ENCODE results near the gene ARHGAP1.

Gene ARHGAP1

DNA sequence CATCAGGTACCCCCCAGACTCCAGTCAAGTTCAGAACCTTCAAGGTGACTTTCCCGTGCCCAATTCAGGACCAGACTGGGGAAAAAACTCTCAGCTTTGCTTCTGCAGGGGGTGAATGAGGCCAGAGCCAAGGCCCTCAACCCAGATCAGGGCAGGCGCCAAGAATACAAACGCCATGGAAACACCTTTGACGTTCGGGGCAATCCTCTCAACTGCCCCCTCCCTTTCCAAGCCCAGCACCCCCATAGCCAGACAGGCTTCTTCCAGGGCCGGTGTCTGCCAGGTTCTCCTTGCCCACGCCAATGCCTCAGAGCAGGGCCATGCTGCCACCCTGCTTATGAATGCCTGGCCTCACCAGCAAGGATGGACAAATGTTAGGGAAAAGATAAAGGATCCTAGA, 5.8 kb downstream of the ARHGAP1 start:
- no peak for DNase-seq (ENCODE audit: low read depth in 2 of 3, low spot score in 1 of 3)

DNA sequence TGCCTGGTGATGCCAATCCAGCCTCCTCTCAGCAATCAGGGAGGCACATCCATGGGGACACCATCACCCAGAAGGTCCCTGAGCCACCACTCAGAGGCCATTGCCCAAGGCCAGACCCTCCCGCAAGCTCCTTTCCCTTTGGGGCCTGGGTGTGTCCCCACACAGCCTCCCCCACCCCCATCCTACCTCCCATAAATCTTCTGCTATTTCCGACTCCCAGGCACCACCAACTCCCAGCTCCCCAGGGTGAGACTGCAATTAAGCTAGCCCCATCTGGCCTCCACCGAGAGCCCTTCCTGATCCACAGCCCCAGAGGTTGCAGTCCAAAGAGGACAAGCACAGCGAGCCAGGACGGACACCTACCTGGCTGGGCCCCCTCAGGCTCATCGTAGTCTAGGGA, 6.3 kb downstream of the ARHGAP1 start:
- DNase-seq (ENCODE audit: low read depth in 2 of 3, low spot score in 1 of 3), result no peak

DNA sequence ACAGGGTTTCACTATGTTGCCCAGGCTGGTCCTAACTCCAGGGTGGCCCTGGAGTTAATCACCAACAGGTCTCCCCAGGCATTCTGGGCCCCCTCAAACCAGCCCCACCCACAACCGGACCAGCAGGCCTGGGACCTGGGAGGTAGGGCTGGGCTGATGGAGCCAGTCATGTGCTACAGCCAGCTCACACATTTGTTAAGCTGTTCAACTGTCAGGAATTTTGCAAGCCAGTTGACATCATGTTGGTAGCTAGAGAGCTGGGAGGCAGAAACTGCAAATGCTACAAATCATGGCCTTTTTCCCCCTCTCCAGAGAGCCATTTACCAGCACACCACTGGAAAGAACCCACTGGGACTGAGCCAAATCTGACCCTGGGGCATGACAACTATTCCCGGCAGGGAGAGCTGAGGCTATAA, 6.8 kb downstream of the ARHGAP1 start:
- no peak for DNase-seq (ENCODE audit: low read depth in 2 of 3, low spot score in 1 of 3)

DNA sequence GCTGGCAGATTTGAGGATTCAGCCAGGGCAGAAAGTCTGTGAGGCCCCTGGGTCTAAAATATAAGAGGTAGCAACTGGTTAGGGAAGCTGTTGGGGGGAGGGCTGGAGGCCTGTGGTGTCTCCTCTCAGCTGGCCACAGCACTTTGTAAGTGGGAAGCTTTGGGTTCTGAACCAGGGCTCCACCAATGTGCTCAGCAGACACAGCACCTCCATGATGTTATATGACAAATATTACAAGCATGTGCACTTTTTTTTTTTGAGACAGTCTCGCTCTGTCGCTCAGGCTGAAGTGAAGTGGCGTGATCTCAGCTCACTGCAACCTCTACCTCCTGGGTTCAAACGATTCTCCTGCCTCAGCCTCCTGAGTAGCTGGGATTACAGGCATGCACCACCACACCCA, 8.0 kb downstream of the ARHGAP1 start:
- DNase-seq (ENCODE audit: low read depth in 2 of 3, low spot score in 1 of 3), result no peak

DNA sequence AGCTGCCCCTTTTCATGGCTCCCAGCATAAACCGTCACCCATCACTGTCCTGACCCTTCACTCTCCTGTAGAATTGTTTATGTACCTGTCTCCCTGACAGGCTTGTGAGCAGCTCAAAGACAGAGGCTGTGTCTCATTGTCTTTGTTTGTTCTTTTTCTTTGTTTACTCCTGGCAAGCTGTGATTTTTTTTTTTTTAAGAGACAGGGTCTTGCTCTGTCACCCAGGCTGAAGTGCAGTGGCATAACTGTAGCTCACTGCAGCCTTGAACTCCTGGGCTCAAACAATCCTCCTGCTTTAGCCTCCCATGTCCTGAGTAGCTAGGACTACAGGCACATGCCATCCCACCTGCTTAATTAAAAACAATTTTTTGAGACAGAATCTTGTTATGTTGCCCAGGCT, 9.7 kb downstream of the ARHGAP1 start:
- DNase-seq (ENCODE audit: low read depth in 2 of 3, low spot score in 1 of 3), result no peak

DNA sequence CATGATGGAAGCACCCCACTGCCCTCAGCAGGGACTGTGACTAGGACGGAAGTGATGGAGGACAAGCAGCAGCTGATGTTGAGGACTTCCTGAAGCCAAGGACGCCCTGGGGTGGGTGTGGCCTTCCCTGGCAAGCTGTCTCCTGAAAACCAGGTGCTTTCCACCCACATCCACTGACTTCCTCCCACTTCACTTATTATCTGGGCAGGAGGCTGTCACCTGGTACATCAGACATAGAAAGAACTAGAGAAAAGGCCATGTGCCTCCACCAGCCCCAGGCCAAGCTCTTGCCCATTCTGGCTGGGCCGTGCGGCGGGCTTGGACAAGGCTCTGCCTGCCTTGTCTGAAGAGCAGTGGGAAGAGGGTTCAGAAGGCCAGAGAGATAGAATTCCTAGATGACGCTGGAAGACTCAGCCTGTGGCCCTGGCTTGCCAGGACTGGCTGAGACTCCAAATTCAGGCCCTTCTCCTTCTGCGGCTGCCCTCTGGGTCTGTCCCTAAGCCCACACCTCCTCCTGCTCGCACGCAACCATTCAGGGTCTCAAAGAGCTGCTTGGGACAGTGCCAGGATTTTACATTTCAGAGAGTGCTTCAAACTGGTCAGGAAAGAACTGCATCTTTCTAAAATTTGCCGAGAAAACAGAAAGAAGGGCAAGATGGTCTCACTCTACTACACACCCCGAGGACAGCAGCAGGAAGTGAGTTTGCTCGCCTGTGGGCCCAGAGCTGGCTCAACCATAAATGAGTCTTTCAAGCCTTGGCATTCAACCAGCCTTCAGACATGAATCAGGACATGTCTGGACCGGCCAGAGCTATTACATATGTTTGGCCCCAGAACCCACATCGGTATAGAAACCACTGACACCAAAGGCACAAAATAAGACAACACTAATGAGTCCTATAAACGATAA, 13.3 kb downstream of the ARHGAP1 start:
- no peak for DNase-seq (ENCODE audit: low read depth in 2 of 3, low spot score in 1 of 3)

DNA sequence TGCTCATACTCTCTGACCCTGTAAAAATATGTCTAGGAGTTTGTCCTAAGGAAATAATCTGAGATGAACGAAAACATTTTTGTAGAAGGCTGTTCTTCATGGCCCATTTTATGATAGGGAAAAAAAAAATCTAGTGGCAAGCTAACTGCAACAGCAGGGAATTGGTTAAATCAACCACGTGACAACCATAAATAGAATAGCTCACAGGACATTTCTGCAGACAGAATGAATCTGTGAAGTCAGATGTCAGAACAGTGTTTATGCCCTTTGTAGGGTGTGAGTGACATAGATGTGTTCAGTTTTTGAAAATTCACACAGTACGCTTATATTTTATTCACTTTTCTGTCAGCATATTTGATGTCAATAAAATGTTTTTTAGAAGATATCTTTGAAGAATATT, 16.1 kb downstream of the ARHGAP1 start:
- DNase-seq (ENCODE audit: low read depth in 2 of 3, low spot score in 1 of 3), result no peak

DNA sequence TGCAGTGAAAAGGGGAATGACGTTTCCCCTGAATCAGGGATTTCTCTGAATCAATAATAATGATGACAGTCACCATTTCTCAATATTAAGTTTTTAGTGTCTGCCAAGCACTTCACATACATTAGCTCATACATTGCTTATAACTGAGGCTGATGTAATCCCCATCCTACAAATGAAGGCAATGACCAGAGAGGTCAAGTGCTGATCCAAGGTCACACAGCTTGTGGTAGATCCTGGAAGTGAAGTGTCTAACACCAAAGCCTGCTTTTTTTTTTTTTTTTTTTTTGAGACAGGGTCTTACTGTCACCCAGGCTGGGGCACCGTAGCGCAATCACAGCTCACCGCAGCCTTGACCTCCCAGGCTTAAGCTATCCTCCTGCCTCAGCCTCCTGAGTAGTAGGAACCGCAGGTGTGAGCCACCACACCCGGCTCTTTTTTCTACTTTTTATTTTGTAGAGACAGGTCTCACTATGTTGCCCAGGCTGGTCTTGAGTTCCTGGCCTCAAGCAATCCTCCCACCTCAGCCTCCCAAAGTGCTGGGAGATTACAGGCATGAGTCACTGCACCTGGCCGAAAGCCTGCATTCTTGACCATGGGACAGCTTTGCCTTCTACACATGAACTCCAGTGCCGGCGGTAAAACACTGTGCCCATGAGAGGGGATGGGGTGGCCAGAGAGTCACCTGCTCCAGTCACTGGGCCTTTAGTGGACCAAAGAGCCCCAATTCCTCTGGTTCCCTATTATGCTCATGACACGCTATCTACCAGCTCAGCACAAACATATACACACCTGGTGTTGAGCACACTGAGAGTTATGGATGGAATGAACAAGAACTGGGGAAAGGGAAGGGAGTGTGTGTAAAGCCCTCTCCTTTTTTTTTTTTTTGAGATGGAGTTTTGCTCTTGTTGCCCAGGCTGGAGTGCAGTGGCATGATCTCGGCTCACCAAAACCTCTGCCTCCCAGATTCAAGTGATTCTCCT, 17.4 kb downstream of the ARHGAP1 start:
- DNase-seq (ENCODE audit: low read depth in 2 of 3, low spot score in 1 of 3), result no peak

DNA sequence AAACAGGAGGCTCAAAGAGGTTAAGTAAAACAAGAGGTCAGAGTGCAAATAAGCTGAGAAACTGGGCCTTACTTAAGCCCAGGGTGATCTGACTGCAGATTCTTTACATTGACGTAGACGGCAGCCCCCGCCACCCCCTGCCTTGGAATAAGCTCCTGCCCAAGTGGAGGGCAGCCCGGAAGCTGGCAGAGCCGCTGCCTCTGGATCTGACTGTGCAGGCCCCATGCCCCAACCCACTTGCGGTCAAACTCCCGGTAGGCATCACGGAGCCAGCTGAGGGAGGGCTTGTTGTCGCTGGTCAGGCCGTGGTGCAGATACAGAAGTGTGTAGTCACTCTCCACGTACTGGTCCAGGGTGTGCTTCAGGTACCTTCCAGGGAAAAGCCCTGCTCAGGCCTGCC, 18.6 kb downstream of the ARHGAP1 start:
- no peak for DNase-seq (ENCODE audit: low read depth in 2 of 3, low spot score in 1 of 3)

DNA sequence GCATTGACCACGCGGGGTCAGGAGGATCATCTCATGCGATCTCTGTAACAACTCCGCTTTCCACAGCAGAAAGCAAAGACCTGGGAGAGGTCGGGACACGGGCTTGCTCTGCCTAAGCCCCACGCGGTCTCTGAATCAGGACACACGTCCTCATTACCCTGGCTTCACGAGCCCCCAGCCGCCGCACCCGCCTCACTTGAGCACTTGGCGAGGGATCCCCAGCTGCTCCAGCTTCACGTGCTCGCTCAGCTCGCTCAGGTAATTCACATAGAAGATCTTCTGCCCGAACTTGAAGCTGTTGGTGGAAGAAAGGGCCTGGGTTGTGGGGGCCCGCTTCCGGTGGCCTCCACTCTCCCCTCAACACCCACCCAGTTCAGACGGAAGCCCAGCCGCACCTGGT, 19.6 kb downstream of the ARHGAP1 start:
- DNase-seq (ENCODE audit: low read depth in 2 of 3, low spot score in 1 of 3), result no peak

DNA sequence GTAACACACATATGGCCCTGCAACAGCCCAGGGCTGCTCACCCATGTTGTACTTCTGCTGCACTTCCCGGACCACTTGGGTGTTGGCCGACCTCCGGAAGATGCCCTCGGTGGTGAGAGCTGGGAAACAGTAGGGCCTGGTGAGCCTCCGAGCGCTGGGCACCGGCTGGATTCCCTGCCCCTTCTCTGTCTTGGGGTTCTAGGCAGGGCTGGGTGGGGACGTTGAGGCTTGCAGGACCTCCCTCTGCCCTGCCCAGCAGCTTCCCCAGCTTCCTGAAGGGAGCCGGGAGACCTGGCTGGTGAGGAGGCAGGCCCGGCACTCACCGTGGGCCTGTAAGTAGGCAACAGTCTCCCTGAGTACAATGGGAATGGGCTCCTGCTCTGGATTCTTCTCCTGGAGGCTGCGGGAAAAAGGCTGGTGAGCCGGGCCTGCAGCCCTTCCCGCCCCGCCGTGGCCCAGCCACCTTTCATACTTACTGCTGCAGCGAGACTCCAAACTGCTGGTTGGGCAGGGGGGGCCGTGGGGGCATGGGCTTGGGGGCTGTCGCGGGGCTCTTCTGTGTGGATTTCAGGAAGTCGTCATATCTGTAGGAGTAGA, 20.2 kb downstream of the ARHGAP1 start:
- DNase-seq (ENCODE audit: low read depth in 2 of 3, low spot score in 1 of 3), result no peak

DNA sequence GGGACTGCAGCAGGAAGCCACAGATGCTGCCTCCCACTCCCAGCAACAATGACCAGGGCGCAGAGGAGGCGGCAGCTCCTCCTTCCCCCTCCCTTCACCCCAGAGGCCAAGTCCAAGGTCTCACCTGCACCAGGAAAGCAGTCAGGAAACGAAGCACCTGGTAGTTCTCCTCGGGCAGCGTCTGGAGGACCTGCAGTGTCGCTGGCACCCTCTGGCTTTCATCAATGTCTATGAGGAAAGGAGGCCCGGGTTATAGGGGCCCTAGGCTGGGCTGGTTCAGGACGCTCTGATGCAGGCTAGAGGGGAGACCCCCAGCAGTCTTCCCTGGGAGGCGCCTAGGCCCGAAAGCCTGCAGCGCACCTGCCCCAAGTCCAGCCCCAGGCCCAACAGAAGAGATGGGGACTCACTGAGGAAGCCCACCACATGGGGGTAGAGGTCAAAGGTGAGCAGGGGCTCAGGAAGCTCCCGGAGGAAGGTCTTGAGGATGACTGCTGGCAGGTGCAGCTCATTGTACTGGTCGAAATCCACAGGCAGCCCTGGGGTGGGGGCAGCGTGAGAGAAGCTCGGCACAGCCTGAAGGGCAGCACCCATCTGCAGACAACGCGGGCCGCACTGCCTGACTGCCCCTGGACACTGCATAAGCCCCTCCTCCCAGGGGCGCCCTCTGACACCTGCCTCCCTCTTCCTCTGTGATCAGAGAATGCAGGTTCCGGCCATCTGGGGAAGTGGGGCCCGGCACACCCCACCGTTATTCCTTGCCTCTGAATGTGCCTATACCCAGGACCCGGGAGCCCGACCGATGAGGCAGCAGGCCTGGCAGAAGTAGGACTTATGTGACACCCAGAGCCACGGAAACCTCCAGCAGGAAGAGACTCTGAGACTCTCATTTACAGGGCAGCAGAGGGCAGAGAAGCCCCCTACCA, 20.9 kb downstream of the ARHGAP1 start:
- DNase-seq (ENCODE audit: low read depth in 2 of 3, low spot score in 1 of 3), result no peak

DNA sequence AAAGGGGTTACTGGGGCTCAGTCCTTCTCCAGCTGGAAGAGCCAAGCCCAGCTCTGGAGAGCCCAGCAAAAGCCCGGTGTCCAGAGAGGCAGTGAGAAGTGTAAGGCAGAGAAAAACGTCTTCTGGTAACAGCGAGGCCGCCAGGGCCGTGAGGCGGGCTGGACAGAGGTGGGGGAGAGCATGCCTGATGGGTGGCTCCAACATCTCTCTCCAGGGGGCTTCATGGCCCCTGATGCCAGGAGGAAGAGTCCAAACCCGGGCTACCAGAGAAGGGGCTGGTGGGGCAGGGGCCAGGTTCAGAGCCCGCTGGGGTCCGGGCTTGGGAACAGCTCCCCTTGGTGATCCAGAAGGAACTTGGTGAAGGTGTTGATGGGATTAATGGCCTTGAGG, 21.7 kb downstream of the ARHGAP1 start:
- DNase-seq (ENCODE audit: low read depth in 2 of 3, low spot score in 1 of 3), result no peak

DNA sequence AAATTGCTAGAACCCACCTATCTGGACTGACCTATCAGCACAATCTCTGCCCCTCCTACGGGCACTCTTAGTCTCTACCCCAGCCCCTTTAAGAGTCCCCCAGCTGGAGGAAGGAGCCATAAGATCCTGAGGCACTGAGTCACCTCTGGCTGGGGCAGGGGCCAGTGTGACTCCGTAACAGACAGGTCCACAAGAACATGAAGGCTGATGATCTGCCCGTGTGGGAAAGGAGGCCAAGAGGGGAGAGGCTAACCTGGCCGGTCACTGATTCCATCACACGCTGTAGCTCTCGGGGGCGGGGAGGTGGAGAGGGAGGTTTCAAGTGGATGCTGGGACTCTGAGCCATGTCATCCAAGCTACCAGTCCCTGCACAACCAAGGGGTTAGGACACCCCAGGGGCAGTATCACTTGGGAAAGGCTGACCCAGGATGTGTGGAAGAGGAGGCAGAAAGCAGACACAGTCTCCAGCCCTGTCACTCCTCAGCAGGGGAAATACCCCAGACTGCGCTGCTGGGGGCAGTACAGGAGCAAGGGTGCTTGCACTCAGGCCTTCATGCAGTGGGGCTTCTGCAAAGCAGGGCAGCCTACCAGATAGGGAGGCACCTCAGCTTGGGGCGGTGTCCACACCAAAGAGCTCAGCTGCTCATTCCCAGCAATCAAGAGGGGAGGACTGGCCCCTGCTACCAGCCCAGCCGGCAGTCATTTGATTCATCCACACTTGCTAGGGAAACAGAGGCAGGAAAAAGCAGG, 22.3 kb downstream of the ARHGAP1 start:
- no peak for DNase-seq (ENCODE audit: low read depth in 2 of 3, low spot score in 1 of 3)

DNA sequence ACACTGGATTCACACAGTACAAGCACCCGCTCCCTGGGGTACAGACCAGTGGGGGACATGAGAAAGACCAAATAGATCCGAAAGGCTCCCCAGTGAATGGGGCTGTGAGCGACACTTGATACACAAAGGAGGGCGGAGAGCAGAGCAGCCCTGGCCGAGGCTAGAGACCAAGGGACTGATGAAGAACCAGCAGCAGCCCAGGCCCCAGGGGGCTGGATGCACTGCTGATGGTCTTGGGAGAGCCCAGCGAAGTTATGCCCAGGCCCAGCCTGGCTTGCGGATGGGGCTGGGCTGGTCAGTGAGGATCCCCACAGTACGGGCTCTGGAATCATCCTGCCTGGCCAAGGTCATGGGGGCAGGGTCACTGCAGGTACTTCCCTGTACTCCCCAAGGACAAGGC, 23.2 kb downstream of the ARHGAP1 start:
- DNase-seq (ENCODE audit: low read depth in 2 of 3, low spot score in 1 of 3), result no peak

DNA sequence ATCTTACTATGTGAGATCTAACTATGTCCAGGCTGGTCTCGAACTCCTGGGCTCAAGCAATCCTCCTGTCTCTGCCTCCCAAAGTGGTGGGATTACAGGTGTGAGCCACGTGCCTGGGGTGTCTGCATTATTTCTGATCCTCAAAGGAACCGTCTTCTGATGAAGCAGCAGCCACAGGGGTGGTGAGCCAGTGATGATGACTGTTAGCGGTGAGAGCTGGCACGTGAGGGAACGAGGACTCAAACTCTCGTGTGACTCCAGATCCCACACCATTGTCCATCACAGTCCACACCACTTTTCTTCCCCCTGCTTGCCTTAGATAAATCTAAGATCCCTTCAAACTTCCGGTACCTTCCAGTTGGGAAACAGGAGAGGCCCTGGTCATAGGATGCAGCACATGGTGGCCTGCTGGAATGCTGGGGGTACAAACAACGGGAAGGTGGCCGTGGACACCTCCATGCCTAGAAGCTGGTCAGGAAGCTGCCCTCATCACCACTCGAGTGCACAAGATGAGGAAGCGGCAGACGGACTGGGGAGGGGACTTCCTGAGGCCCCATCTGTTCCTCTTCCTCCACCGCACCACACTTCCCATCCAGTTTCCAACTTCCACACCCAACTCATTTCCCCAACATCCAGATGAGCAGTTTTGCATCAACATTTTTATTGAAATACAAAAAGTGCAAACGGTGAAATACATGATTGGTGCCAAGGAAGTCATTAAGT, 23.8 kb downstream of the ARHGAP1 start:
- DNase-seq (ENCODE audit: low read depth in 2 of 3, low spot score in 1 of 3), result no peak

DNA sequence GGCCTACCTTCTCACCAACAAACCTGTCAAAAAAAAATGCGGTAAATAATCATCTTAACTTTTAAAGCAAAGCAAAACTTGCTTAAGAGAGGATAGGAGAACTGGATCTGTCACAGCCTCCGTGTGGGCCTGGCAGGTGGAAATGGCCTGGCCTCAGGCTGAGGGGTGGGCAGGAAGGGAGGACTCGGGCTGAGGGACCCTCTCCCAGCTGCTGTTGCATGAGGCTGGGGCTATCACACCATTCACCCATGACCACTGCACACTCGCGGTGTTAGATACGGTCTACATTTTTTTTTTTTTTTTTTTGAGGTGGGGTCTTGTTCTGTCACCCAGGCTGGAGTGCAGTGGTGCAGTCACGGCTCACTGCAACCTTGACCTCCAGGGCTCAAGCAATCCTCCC, 24.5 kb downstream of the ARHGAP1 start:
- no peak for DNase-seq (ENCODE audit: low read depth in 2 of 3, low spot score in 1 of 3)

DNA sequence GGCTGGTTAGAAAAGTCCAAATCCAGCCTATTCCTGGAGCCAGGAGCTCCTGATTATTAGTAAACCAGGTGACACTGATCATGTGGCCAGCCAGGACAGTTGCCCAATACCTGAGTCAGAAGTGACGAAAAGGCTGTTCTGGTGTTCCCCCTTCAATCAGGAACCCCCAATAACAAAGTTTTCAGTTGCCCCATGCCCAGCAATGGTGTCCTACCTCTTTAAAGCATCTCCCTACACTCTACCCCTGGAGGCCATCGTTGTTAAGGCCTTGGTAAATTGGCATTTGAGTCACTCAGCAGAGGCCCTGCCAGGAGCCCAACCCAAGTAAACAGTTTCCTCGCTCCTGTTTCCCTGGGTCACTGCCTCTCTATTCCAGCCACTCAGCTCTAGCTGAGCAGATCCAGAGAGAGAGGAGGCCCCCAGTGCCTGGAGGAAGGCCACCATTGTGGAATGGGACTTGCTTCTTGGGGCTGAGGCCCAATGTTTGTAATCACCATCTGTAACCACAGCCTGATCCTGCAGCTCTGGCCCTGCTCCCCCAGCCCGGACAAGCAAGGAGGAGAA, 25.0 kb downstream of the ARHGAP1 start:
- DNase-seq (ENCODE audit: low read depth in 2 of 3, low spot score in 1 of 3), result no peak

All from stimulated activated CD4-positive, alpha-beta T cell treated with anti-CD3 and anti-CD28 coated beads, Interleukin-12 subunit alpha, Interleukin-12 subunit beta, amount 100 ng/mL, for 48 hours (primary cell).